ENCODE results near the gene LSM11. TPM values are rescaled to one million over a fixed set of nuclear protein-coding genes. Genes with fewer than 3 reads are reported as not detected.

The LSM11 gene
- total RNA-seq, 1 donor from 2014 or later: 5.6 TPM

DNA sequence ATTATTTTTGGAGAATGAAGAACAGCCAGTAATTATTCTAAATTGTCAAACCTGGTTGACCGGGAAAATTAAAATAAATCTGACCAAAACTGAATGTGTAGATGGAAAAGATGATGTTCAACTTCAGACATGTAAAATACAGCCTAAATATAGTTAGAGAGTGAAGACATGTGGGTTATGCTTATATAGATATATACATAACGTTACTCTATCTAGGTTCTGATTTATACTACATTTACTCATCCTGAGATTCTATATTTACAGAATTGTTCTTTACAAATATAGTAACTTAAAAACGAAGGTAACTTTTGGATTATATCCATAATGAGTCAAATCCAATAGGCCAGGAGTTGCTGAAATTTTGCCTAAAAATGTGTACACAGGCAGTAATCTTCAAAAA lies 33.1 kb upstream of the LSM11 start:
- Mint-ChIP-seq H3K36me3 (no peaks in the 10 kb centered on the region), H3K9me3 (peaks cover 4% of the 10 kb centered on the region), H3K4me3 (no peak overlapping the region), H3K4me1 (peaks cover 5% of the 10 kb centered on the region), H3K27me3 (ENCODE audit: low read depth) (no peaks in the 10 kb centered on the region), H3K27ac (no peak overlapping the region)
- TF ChIP-seq, protein P1, sequence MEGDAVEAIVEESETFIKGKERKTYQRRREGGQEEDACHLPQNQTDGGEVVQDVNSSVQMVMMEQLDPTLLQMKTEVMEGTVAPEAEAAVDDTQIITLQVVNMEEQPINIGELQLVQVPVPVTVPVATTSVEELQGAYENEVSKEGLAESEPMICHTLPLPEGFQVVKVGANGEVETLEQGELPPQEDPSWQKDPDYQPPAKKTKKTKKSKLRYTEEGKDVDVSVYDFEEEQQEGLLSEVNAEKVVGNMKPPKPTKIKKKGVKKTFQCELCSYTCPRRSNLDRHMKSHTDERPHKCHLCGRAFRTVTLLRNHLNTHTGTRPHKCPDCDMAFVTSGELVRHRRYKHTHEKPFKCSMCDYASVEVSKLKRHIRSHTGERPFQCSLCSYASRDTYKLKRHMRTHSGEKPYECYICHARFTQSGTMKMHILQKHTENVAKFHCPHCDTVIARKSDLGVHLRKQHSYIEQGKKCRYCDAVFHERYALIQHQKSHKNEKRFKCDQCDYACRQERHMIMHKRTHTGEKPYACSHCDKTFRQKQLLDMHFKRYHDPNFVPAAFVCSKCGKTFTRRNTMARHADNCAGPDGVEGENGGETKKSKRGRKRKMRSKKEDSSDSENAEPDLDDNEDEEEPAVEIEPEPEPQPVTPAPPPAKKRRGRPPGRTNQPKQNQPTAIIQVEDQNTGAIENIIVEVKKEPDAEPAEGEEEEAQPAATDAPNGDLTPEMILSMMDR (IDR thresholded peaks at IDR 0.05; ENCODE audit: unreplicated experiment): no peak
- DNase-seq (ENCODE audit: low spot score in 2 of 2, unreplicated experiment in 2 of 2): no peak

DNA sequence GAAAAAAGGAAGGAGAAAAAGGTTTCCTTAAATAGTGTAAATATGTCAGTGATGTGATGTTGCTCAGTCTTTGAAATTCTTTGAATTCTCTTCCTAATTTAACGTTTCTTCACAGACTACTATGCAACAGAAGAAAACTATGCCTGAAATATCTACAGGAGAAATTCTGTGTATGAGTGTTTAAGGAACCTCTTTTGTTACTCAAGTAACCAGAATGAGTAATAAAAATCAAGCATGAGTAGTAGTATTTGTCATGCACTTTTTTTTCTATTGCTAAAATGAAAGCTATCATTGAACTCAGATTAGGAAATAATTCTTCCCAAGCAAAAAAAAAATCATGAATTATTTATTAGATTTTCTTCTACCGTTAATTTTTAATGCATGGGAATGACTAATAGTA lies 32.6 kb upstream of the LSM11 start:
- H3K9me3 Mint-ChIP-seq: peaks cover 4% of the 10 kb centered on the region
- H3K4me1 Mint-ChIP-seq: peaks cover 5% of the 10 kb centered on the region
- H3K27ac Mint-ChIP-seq: no peak overlapping the region
- no peaks in the 10 kb centered on the region for H3K36me3 Mint-ChIP-seq
- no peak overlapping the region for H3K4me3 Mint-ChIP-seq
- TF ChIP-seq, protein P1 (IDR thresholded peaks at IDR 0.05; ENCODE audit: unreplicated experiment): no peak
- H3K27me3 Mint-ChIP-seq (ENCODE audit: low read depth): no peaks in the 10 kb centered on the region
- DNase-seq (ENCODE audit: low spot score in 2 of 2, unreplicated experiment in 2 of 2): no peak

DNA sequence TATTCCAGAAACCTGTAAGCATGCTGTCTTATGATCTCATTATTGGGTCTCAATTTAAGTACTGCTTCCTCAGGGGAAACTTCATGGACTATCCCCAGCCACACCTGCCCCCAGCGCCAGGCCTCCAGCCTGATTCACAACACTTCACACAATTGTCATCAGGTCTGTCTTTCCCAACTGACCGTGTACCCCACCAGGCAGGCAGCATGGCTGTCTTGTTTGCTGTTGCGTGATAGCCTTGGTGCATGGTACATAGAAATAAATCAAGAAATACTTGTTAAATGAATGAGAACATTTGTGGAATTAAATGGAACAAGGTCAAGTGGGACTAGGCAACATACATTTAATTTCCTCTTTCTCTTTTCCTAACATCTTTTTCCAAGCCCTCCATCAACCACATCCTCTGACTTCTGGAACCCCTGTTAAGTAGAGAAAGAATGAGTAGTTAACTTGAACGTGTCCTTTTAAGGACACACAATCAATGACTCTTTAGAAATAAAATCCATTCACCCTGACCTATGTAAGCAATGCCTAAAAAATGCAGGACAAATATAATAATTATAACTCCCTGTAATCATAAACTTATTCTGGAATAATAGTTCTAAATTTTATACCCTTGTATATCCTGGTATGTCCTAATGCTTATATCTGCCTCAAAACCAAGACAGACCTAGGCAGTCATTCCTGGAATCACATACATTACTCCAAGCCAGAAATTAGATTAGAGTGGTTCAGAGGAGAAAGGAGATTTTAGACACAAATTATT lies 29.5 kb upstream of the LSM11 start:
- Mint-ChIP-seq H3K36me3 (no peaks in the 10 kb centered on the region), H3K9me3 (peaks cover 4% of the 10 kb centered on the region), H3K4me3 (no peak overlapping the region), H3K4me1 (peaks cover 5% of the 10 kb centered on the region), H3K27ac (no peak overlapping the region), H3K27me3 (ENCODE audit: low read depth) (no peaks in the 10 kb centered on the region)
- TF ChIP-seq, protein P1 (IDR thresholded peaks at IDR 0.05; ENCODE audit: unreplicated experiment): no peak
- DNase-seq (ENCODE audit: low spot score in 2 of 2, unreplicated experiment in 2 of 2): no peak

DNA sequence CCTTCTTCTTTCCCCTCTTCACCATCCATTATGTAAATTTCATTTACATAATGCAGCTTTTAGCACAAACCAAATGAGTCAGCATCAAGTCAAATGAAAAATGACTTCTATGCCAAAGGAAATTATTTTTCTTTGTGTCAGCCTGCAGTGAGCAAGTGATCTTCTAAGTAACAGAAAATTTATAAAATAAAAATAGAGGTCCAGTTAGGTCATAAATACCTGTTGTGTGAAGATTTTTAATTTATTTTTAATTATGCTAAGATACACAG lies 29.0 kb upstream of the LSM11 start:
- no peaks in the 10 kb centered on the region for H3K36me3 Mint-ChIP-seq
- DNase-seq (ENCODE audit: low spot score in 2 of 2, unreplicated experiment in 2 of 2): no peak
- no peaks in the 10 kb centered on the region for H3K27me3 Mint-ChIP-seq (ENCODE audit: low read depth)
- peaks cover 4% of the 10 kb centered on the region for H3K4me1 Mint-ChIP-seq
- no peak overlapping the region for H3K4me3 Mint-ChIP-seq
- no peak overlapping the region for H3K27ac Mint-ChIP-seq
- H3K9me3 Mint-ChIP-seq: peaks cover 1% of the 10 kb centered on the region
- TF ChIP-seq, protein P1 (IDR thresholded peaks at IDR 0.05; ENCODE audit: unreplicated experiment): no peak

DNA sequence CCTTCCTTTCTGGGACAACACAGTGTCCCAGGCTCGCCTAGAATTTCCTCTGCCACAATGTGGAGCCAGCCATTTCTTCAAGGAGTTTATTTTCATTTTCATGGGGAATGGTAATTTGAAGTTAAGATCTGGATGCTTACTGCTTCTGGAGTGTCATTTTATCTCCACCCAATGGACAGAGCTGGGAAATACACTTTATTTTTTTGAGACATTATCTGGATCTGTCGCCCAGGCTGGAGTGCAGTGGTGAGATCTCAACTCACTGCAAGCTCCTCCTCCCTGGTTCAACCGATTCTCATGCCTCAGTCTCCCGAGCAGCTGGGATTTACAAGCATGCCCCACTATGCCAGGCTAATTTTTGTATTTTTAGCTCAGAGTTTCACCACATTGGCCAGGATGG lies 25.0 kb upstream of the LSM11 start:
- Mint-ChIP-seq H3K27me3 (ENCODE audit: low read depth) (no peaks in the 10 kb centered on the region), H3K4me1 (peaks cover 4% of the 10 kb centered on the region), H3K4me3 (no peak overlapping the region), H3K9me3 (peaks cover 4% of the 10 kb centered on the region), H3K27ac (no peak overlapping the region), H3K36me3 (no peaks in the 10 kb centered on the region)
- TF ChIP-seq, protein P1 (IDR thresholded peaks at IDR 0.05; ENCODE audit: unreplicated experiment): peak; percentile 52
- no peak for DNase-seq (ENCODE audit: low spot score in 2 of 2, unreplicated experiment in 2 of 2)

DNA sequence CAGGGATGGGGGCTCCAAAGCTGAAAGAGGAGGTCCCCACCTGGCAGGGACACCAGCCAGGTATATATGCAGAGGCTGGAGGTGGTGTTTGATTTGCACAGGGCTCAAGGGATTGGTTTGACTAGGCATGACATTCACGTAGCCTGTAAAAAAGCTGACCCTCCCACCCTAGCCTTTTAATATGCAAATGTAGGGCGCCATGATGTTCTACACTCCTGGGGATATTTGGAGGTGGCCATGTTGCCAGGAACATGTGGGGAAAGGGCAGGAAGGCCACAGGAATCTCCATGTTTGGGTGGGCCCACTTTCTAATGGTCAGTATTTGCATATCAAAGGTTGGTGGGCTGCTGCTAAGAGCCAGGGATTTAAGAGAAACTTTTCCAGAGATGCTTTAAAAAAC lies 24.3 kb upstream of the LSM11 start:
- no peak overlapping the region for H3K4me3 Mint-ChIP-seq
- H3K4me1 Mint-ChIP-seq: peaks cover 4% of the 10 kb centered on the region
- no peak for DNase-seq (ENCODE audit: low spot score in 2 of 2, unreplicated experiment in 2 of 2)
- no peaks in the 10 kb centered on the region for H3K27me3 Mint-ChIP-seq (ENCODE audit: low read depth)
- TF ChIP-seq, protein P1 (IDR thresholded peaks at IDR 0.05; ENCODE audit: unreplicated experiment): no peak
- H3K27ac Mint-ChIP-seq: no peak overlapping the region
- peaks cover 4% of the 10 kb centered on the region for H3K9me3 Mint-ChIP-seq
- H3K36me3 Mint-ChIP-seq: no peaks in the 10 kb centered on the region

Data from mesothelial cell of epicardium (in vitro differentiated cells).